Measurements from ENCODE around the gene NUP88.

Gene NUP88

GRCh38 chr17:5354310-5354709 lies 65.2 kb downstream of the NUP88 start:
- DNase-seq, result no peak

- DNase-seq, result no peak
Observed at GRCh38 chr17:5352681-5353289, 66.7 kb downstream of the NUP88 start.

GRCh38 chr17:5344914-5345313 lies 74.5 kb downstream of the NUP88 start:
- no peak for DNase-seq

All from activated gamma-delta T cell treated with Interleukin-2 at 50 U/mL for 16 hours (primary cell).